Measurements from ENCODE around the gene DDX10. TPM values are rescaled to one million over a fixed set of nuclear protein-coding genes. Genes with fewer than 3 reads are reported as not detected.

DDX10 gene
- total and polyA plus RNA-seq, 2 experiments from 2014 or later, result 32.4 to 37.8 TPM

DNA sequence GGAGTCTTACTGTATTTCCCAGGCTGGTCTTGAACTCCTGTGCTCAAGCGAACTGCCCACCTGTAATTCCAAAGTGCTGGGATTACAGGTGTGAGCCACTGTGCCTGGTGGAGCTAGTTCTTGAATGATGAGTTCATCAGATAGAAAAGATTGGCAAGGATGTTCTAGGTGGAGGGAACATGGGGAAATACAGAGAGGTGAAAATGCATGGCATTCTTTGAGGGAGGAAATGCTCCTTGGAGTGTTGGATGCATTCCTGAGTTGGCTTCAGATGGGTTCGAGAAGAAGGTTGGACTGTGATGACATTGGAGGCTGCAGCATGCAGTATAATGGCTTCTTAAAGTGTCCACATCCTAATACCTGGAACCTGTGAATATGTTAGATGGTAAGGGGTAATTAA is 4.4 kb downstream of the DDX10 start:
- Mint-ChIP-seq H3K9me3 (peaks cover 2% of the 10 kb centered on the region; the same call in 1 of the 3 replicates), H3K4me1 (peaks cover 27% of the 10 kb centered on the region), H3K27me3 (ENCODE audit: insufficient read depth, low read depth, poor library complexity) (peaks cover 7% of the 10 kb centered on the region), H3K4me3 (no peak overlapping the region), H3K27ac (no peak overlapping the region), H3K36me3 (ENCODE audit: low read depth) (peaks cover 17% of the 10 kb centered on the region)
- Histone ChIP-seq H3K27ac (ENCODE audit: low read depth) (no peak overlapping the region), H2AFZ (no peak overlapping the region), H3K4me3 (no peak overlapping the region), H3K36me3 (ENCODE audit: insufficient read depth) (0 out of 2 replicates have a peak, but pooled peaks cover 5% of the 10 kb centered on the region), H3K9me2 (ENCODE audit: insufficient read depth) (peaks cover 4% of the 10 kb centered on the region; the same call in 1 of the 2 replicates), H3K27me3 (ENCODE audit: insufficient read depth) (no peaks in the 10 kb centered on the region), H3F3A (replicated peaks; ENCODE audit: low read depth) (no peaks in the 10 kb centered on the region), H3K4me1 (ENCODE audit: insufficient read depth) (peaks cover 10% of the 10 kb centered on the region), H3K79me2 (replicated peaks; ENCODE audit: insufficient read depth) (peaks cover 85% of the 10 kb centered on the region), H3K4me2 (no peak overlapping the region), H4K20me1 (replicated peaks; ENCODE audit: insufficient read depth) (peaks cover 18% of the 10 kb centered on the region; the same call in 1 of the 2 replicates)
- TF ChIP-seq ZNF462 (CRISPR knock-in tag; IDR thresholded peaks at IDR 0.05) (no peak), JUNB (IDR thresholded peaks at IDR 0.05; ENCODE audit: unreplicated experiment) (no peak), EZH2phosphoT487 (IDR thresholded peaks at IDR 0.05; ENCODE audit: unreplicated experiment) (no peak), CTCF (conservative IDR thresholded peaks at IDR 0.05; ENCODE audit: low read depth in 2 of 2) (no peak), STAT1 (IDR thresholded peaks at IDR 0.05; ENCODE audit: unreplicated experiment) (no peak), ZNF331 (CRISPR knock-in tag; IDR thresholded peaks at IDR 0.05; ENCODE audit: low read depth) (no peak), CREB1 (CRISPR knock-in tag; IDR thresholded peaks at IDR 0.05; ENCODE audit: low read depth) (no peak), REST (IDR thresholded peaks at IDR 0.05; ENCODE audit: unreplicated experiment) (no peak), POLR2AphosphoS5 (IDR thresholded peaks at IDR 0.05; ENCODE audit: low read depth) (no peak), ZNF114 (CRISPR knock-in tag; IDR thresholded peaks at IDR 0.05) (no peak), EZH2 (IDR thresholded peaks at IDR 0.05; ENCODE audit: low read depth, unreplicated experiment) (no peak), NANOG (IDR thresholded peaks at IDR 0.05; ENCODE audit: borderline replicate concordance) (no peak), ETS1 (IDR thresholded peaks at IDR 0.05) (no peak)
- DNase-seq (ENCODE audit: low spot score) (no peak), ATAC-seq (no peak)
